ENCODE measurements around the gene SKP2.
"Not testable (repeated sequence)": the region's sequence is repeated elsewhere in the genome, so short reads cannot be mapped to it uniquely, and the experiment has no call there.

Gene SKP2

DNA sequence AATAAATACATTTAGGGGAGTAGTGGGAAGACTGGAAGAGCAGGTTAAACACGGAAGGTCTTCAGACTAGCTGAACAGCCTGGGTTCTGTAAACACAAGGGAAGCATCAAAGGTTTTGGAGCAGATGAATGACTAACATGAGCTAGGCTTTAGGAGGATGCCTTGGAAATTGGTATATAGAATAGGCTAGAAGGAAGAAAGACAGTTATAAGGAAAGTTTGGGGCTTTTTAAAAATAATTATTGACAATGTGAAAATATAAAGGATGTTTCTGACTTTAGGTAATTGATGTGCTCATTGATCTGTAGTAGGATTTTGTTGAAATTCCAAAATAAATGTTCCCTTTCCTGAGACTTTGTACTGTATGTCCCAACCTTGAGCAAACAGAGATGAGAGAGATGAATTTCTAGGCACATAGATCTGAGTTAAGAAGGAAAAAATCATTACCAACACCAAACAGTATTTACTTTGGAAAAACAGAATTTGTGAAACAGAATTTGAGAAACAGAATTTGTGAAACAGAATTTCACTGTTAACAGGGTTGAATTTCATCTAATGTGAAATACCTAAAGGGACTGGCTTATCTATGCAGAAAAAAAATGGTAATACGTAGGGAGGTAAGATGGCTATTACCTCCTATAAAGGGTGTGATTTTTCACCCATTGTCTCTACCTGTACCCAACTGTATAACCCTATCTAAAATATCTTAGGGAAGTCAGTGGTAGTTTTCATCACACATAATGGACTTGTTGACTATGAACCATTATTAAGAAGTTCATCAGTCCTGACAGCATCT is 28.8 kb downstream of the SKP2 start:
- H2AFZ ChIP-seq (ENCODE audit: low read depth, low read length) = no peak overlapping the region
- no peaks in the 10 kb centered on the region for H4K20me1 ChIP-seq (ENCODE audit: insufficient read depth, low read length)
- H3K27ac ChIP-seq (ENCODE audit: low read length) = no peak overlapping the region
- no peak for ATAC-seq (ENCODE audit: insufficient read depth, low read depth)
- peaks cover 83% of the 10 kb centered on the region for H3K36me3 ChIP-seq (ENCODE audit: insufficient read depth, low read length)
- H3K4me3 ChIP-seq (ENCODE audit: low read depth in 1 of 2, low read length in 2 of 2) = no peak overlapping the region
- H3K9ac ChIP-seq (ENCODE audit: low read depth, low read length) = no peak overlapping the region
- no peaks in the 10 kb centered on the region for H3K9me3 ChIP-seq (ENCODE audit: insufficient read depth, low read length, severe bottlenecking)
- no peaks in the 10 kb centered on the region for H3K27me3 ChIP-seq (ENCODE audit: insufficient read depth, low read length, poor library complexity)
- no peak overlapping the region for H3K4me2 ChIP-seq (ENCODE audit: insufficient read depth, low read length)
- no peaks in the 10 kb centered on the region for H3K79me2 ChIP-seq (ENCODE audit: insufficient read depth, low read length)
- DNase-seq = no peak
- no peaks in the 10 kb centered on the region for H3K4me1 ChIP-seq (ENCODE audit: insufficient read depth, low read length)
- TF ChIP-seq EZH2 (IDR thresholded peaks at IDR 0.05; ENCODE audit: borderline replicate concordance, low read depth, low read length, severe bottlenecking) = no peak
- TF ChIP-seq, protein P1, sequence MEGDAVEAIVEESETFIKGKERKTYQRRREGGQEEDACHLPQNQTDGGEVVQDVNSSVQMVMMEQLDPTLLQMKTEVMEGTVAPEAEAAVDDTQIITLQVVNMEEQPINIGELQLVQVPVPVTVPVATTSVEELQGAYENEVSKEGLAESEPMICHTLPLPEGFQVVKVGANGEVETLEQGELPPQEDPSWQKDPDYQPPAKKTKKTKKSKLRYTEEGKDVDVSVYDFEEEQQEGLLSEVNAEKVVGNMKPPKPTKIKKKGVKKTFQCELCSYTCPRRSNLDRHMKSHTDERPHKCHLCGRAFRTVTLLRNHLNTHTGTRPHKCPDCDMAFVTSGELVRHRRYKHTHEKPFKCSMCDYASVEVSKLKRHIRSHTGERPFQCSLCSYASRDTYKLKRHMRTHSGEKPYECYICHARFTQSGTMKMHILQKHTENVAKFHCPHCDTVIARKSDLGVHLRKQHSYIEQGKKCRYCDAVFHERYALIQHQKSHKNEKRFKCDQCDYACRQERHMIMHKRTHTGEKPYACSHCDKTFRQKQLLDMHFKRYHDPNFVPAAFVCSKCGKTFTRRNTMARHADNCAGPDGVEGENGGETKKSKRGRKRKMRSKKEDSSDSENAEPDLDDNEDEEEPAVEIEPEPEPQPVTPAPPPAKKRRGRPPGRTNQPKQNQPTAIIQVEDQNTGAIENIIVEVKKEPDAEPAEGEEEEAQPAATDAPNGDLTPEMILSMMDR (IDR thresholded peaks at IDR 0.05; ENCODE audit: borderline replicate concordance, extremely low read depth, low read length, poor library complexity, severe bottlenecking) = no peak

DNA sequence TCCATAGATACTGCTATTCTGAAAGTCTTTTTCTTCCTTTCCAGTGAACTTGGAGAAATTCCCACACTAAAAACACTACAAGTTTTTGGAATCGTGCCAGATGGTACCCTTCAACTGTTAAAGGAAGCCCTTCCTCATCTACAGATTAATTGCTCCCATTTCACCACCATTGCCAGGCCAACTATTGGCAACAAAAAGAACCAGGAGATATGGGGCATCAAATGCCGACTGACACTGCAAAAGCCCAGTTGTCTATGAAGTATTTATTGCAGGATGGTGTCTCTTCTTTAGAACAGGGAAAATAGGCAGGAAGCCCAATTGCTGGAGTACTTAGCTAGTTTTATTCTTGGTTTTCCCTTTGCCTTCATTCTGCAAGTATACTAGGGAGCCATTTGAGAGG is 29.9 kb downstream of the SKP2 start:
- Histone ChIP-seq H3K9me3 (ENCODE audit: insufficient read depth, low read length, severe bottlenecking) (no peaks in the 10 kb centered on the region), H2AFZ (ENCODE audit: low read depth, low read length) (no peak overlapping the region), H3K9ac (ENCODE audit: low read depth, low read length) (no peak overlapping the region), H4K20me1 (ENCODE audit: insufficient read depth, low read length) (no peaks in the 10 kb centered on the region), H3K4me2 (ENCODE audit: insufficient read depth, low read length) (no peak overlapping the region), H3K27me3 (ENCODE audit: insufficient read depth, low read length, poor library complexity) (no peaks in the 10 kb centered on the region), H3K79me2 (ENCODE audit: insufficient read depth, low read length) (no peaks in the 10 kb centered on the region), H3K4me3 (ENCODE audit: low read depth in 1 of 2, low read length in 2 of 2) (no peak overlapping the region), H3K4me1 (ENCODE audit: insufficient read depth, low read length) (no peaks in the 10 kb centered on the region), H3K36me3 (ENCODE audit: insufficient read depth, low read length) (peaks cover 76% of the 10 kb centered on the region), H3K27ac (ENCODE audit: low read length) (no peak overlapping the region)
- TF ChIP-seq EZH2 (IDR thresholded peaks at IDR 0.05; ENCODE audit: borderline replicate concordance, low read depth, low read length, severe bottlenecking) = no peak
- TF ChIP-seq, protein P1 (IDR thresholded peaks at IDR 0.05; ENCODE audit: borderline replicate concordance, extremely low read depth, low read length, poor library complexity, severe bottlenecking) = no peak
- DNase-seq = no peak
- no peak for ATAC-seq (ENCODE audit: insufficient read depth, low read depth)

- H3K9me3 ChIP-seq (ENCODE audit: insufficient read depth, low read length, severe bottlenecking); H3K9ac ChIP-seq (ENCODE audit: low read depth, low read length); H3K27ac ChIP-seq (ENCODE audit: low read length); H2AFZ ChIP-seq (ENCODE audit: low read depth, low read length); ATAC-seq (ENCODE audit: insufficient read depth, low read depth); H3K27me3 ChIP-seq (ENCODE audit: insufficient read depth, low read length, poor library complexity); H3K4me3 ChIP-seq (ENCODE audit: low read depth in 1 of 2, low read length in 2 of 2); H3K4me1 ChIP-seq (ENCODE audit: insufficient read depth, low read length); H4K20me1 ChIP-seq (ENCODE audit: insufficient read depth, low read length); DNase-seq; H3K4me2 ChIP-seq (ENCODE audit: insufficient read depth, low read length); H3K79me2 ChIP-seq (ENCODE audit: insufficient read depth, low read length): not testable (repeated sequence)
- peaks cover 52% of the 10 kb centered on the region for H3K36me3 ChIP-seq (ENCODE audit: insufficient read depth, low read length)
These were observed 32.5 kb downstream of the SKP2 start for GRCh38 chr5:36184408-36184807.

DNA sequence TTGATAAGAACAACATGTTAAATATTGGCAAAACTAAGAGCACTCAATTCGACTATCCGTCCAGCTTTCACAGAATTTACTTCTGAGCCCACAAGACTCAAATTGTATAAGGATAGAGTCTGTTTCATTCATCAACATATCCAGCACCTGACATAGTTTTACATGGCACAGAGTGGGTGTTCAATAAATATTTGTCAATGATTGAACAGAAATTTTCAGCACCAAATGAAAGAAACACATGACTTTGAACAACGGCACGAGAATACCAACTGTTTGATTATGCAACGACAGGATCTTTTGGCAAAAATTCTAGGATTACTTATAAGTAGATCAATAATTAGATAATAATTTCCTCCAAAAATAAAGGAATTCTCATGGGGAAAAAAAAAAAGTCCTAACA is 41.8 kb downstream of the SKP2 start:
- H3K9ac ChIP-seq (ENCODE audit: low read depth, low read length) = no peak overlapping the region
- no peaks in the 10 kb centered on the region for H3K4me1 ChIP-seq (ENCODE audit: insufficient read depth, low read length)
- no peaks in the 10 kb centered on the region for H3K27me3 ChIP-seq (ENCODE audit: insufficient read depth, low read length, poor library complexity)
- TF ChIP-seq, protein P1 (IDR thresholded peaks at IDR 0.05; ENCODE audit: borderline replicate concordance, extremely low read depth, low read length, poor library complexity, severe bottlenecking) = no peak
- TF ChIP-seq EZH2 (IDR thresholded peaks at IDR 0.05; ENCODE audit: borderline replicate concordance, low read depth, low read length, severe bottlenecking) = no peak
- no peak overlapping the region for H3K4me2 ChIP-seq (ENCODE audit: insufficient read depth, low read length)
- no peak for DNase-seq
- no peaks in the 10 kb centered on the region for H3K79me2 ChIP-seq (ENCODE audit: insufficient read depth, low read length)
- no peak overlapping the region for H3K4me3 ChIP-seq (ENCODE audit: low read depth in 1 of 2, low read length in 2 of 2)
- peaks cover 6% of the 10 kb centered on the region for H3K9me3 ChIP-seq (ENCODE audit: insufficient read depth, low read length, severe bottlenecking)
- H2AFZ ChIP-seq (ENCODE audit: low read depth, low read length) = no peak overlapping the region
- ATAC-seq (ENCODE audit: insufficient read depth, low read depth) = no peak
- no peak overlapping the region for H3K27ac ChIP-seq (ENCODE audit: low read length)
- no peaks in the 10 kb centered on the region for H4K20me1 ChIP-seq (ENCODE audit: insufficient read depth, low read length)
- H3K36me3 ChIP-seq (ENCODE audit: insufficient read depth, low read length) = peaks cover 76% of the 10 kb centered on the region

All from DND-41 (cell line).